HepG2 (cell line): Measurements from ENCODE around the gene UTP15. TPM values are rescaled to one million over a fixed set of nuclear protein-coding genes. Genes with fewer than 3 reads are reported as not detected.

Source experiments
- ATM ChIP-seq: fragments of 450-650 bp; IDR thresholded peaks from 2 replicates; pipeline ENCODE4 v1.7.1; 2017; ENCODE audit warnings: mild to moderate bottlenecking, borderline replicate concordance
- DR1 ChIP-seq: sonication (generic); formaldehyde crosslinking; IDR thresholded peaks from 2 replicates; pipeline ENCODE4 v1.8.0; 2021; ENCODE audit warnings: mild to moderate bottlenecking, missing genetic modification reagents, inconsistent platforms
- HDAC6 ChIP-seq: fragments of 200-600 bp; sonication (generic); IDR thresholded peaks from 2 replicates; pipeline ENCODE4 v1.7.0; 2017; ENCODE audit warnings: mild to moderate bottlenecking, antibody characterized with exemption, low read length, low read depth
- HNF4G ChIP-seq, 2 experiments: sonication (generic) in 1 of 2; formaldehyde crosslinking in 1 of 2; IDR thresholded peaks; 2 replicates each; pipeline versions ENCODE4 v1.4.0 to v1.6.1; 2011 to 2020; ENCODE audit warnings: borderline replicate concordance in 2 of 2, low read depth in 2 of 2, mild to moderate bottlenecking in 2 of 2, low read length in 1 of 2, missing genetic modification reagents in 1 of 2, moderate library complexity in 1 of 2
- KLF15 ChIP-seq: sonication (generic); formaldehyde crosslinking; IDR thresholded peaks from 2 replicates; pipeline ENCODE4 v1.8.1; 2023; ENCODE audit warnings: borderline replicate concordance, mild to moderate bottlenecking, inconsistent platforms, missing genetic modification reagents, mixed read lengths
- MED8 ChIP-seq: sonication (generic); formaldehyde crosslinking; IDR thresholded peaks from 2 replicates; pipeline ENCODE4 v1.8.1; 2023; ENCODE audit warnings: mild to moderate bottlenecking, missing genetic modification reagents; ENCODE audit not compliant: insufficient replicate concordance
- RAD21 ChIP-seq: fragments of 450-650 bp; formaldehyde crosslinking; IDR thresholded peaks from 2 replicates; pipeline ENCODE4 v1.5.0; 2020; ENCODE audit warnings: mild to moderate bottlenecking
- SRF ChIP-seq: IDR thresholded peaks from 2 replicates; pipeline ENCODE4 v1.6.1; 2011; ENCODE audit warnings: mild to moderate bottlenecking, low read depth, low read length, moderate library complexity
- TCF7 ChIP-seq: sonication (generic); IDR thresholded peaks from 2 replicates; pipeline ENCODE4 v1.6.1; 2016; ENCODE audit warnings: antibody characterized with exemption, low read depth
- TP53 ChIP-seq: sonication (generic); formaldehyde crosslinking; conservative IDR thresholded peaks from 2 replicates; pipeline ENCODE4 v1.4.0; 2020; ENCODE audit warnings: missing genetic modification reagents
- ZNF253 ChIP-seq: sonication (generic); formaldehyde crosslinking; IDR thresholded peaks from 2 replicates; pipeline ENCODE4 v1.8.0; 2022; ENCODE audit warnings: mild to moderate bottlenecking, missing genetic modification reagents, borderline replicate concordance
- ZNF263 ChIP-seq: sonication (generic); formaldehyde crosslinking; IDR thresholded peaks from 2 replicates; pipeline ENCODE4 v1.4.0; 2020; ENCODE audit warnings: missing genetic modification reagents
- ZNF580 ChIP-seq: IDR thresholded peaks from 2 replicates; pipeline ENCODE4 v1.6.1; 2016; ENCODE audit warnings: low read depth, borderline replicate concordance
- ZNF672 ChIP-seq: sonication (generic); formaldehyde crosslinking; IDR thresholded peaks from 2 replicates; pipeline ENCODE4 v1.8.1; 2022; ENCODE audit warnings: missing genetic modification reagents
- ZNF691 ChIP-seq: sonication (generic); formaldehyde crosslinking; IDR thresholded peaks from 2 replicates; pipeline ENCODE4 v1.4.0; 2020; ENCODE audit warnings: missing genetic modification reagents, low read depth, mild to moderate bottlenecking, borderline replicate concordance
- ZNF703 ChIP-seq: sonication (generic); formaldehyde crosslinking; IDR thresholded peaks from 2 replicates; pipeline ENCODE4 v1.5.1; 2020; ENCODE audit warnings: missing genetic modification reagents, mild to moderate bottlenecking, moderate library complexity, borderline replicate concordance
- ZNF747 ChIP-seq: sonication (generic); formaldehyde crosslinking; IDR thresholded peaks from 2 replicates; pipeline ENCODE4 v1.8.1; 2023; ENCODE audit warnings: missing genetic modification reagents, mild to moderate bottlenecking, borderline replicate concordance
- ZNF749 ChIP-seq: sonication (generic); formaldehyde crosslinking; IDR thresholded peaks from 2 replicates; pipeline ENCODE4 v1.8.0; 2022; ENCODE audit warnings: mild to moderate bottlenecking, missing genetic modification reagents, moderate library complexity, borderline replicate concordance
- ZNF761 ChIP-seq: sonication (generic); formaldehyde crosslinking; conservative IDR thresholded peaks from 2 replicates; pipeline ENCODE4 v1.4.0; 2020; ENCODE audit warnings: mild to moderate bottlenecking, missing genetic modification reagents
- polyA plus RNA-seq, 8 experiments: library from polyadenylated mRNA; depleted of rRNA in 3 of 8; stranded (reverse) in 7 of 8; unstranded in 1 of 8; fragments of >200 nt; fragmentation: Illumina TruSeq in 4 of 8; extraction: Trizol in 4 of 8; gene quantifications; 2 replicates each; pipeline versions ENCODE4 v1.2.1 to v1.2.3, GENCODE V29; 2011 to 2016; ENCODE audit warnings: low read depth in 4 of 8, missing spikeins in 1 of 8, mixed read lengths in 1 of 8; ENCODE audit not compliant: insufficient read depth in 1 of 8
- total RNA-seq, 5 experiments: library from RNA; depleted of rRNA; stranded (reverse); fragments of >200 nt; fragmentation: Illumina TruSeq; extraction: Trizol; gene quantifications; 2 replicates each; pipeline ENCODE4 v1.2.3, GENCODE V29; 2016; ENCODE audit warnings: low read depth in 1 of 5
- TF ChIP-seq, protein P1 (sequence below): sonication (generic); formaldehyde crosslinking; IDR thresholded peaks from 2 replicates; pipeline ENCODE4 v1.9.0; 2022; ENCODE audit warnings: low read depth, missing genetic modification reagents
- TF ChIP-seq, protein P2 (sequence below): sonication (generic); formaldehyde crosslinking; IDR thresholded peaks from 2 replicates; pipeline ENCODE4 v1.9.0; 2021; ENCODE audit warnings: missing genetic modification reagents, mild to moderate bottlenecking, borderline replicate concordance
- TF ChIP-seq, protein P3 (sequence below): sonication (generic); formaldehyde crosslinking; conservative IDR thresholded peaks from 2 replicates; pipeline ENCODE4 v1.8.1; 2023; ENCODE audit warnings: missing genetic modification reagents

The UTP15 gene
- total and polyA plus RNA-seq, 2 of the 13 experiments (the other 11 are each of a cell fraction or from before 2014, with no cell fraction given): 7.3 to 35.8 TPM

DNA sequence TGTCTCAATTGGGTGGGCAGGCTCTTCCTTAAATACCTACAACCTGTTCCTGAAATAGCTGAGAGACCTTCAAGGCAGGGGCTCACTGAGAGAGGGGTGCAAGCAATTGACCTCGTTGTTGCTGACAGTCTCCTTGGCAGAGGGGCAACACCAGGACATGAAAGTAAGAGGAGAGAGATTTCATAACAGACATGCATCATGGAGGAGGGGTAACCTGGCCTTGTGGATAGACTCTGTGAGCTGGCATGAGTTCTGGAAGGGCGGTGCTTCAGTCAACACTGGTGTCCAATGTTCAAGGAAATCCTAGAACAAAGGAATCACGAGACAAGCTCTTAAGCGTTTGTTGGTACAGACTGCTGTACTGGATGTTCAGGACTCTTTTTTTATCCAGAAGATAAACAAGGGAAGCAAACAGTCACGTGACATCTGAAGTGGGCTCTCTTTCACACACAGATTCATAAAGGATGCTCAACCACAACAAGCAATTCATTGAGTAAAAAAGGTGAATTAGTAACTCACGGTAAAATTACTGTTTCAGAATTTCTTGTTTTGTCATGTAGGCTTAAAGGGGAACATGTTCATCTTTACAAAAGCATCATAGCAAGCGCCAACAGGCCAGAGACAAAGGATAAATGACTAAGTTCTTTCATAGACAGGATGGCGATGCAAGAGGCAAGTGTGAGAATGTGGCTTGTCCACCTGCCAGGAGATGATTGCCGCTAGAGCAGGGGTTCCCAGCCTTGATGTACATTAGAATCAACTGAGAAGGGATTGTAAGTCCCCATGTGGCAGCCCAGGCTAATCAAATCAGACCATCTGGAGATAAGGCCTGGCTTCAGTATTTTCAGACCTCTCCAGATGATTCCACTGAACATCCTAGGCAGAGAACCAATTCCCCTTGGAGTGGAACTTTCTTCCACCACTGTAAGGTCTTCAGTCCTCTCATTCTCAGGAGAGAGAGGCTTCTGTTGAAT lies 20.8 kb upstream of the UTP15 start (continued):
- TF ChIP-seq, protein P1, sequence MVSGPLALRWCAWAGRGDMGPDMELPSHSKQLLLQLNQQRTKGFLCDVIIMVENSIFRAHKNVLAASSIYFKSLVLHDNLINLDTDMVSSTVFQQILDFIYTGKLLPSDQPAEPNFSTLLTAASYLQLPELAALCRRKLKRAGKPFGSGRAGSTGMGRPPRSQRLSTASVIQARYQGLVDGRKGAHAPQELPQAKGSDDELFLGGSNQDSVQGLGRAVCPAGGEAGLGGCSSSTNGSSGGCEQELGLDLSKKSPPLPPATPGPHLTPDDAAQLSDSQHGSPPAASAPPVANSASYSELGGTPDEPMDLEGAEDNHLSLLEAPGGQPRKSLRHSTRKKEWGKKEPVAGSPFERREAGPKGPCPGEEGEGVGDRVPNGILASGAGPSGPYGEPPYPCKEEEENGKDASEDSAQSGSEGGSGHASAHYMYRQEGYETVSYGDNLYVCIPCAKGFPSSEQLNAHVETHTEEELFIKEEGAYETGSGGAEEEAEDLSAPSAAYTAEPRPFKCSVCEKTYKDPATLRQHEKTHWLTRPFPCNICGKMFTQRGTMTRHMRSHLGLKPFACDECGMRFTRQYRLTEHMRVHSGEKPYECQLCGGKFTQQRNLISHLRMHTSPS: peak; percentile 84; the same call in 1 of the 2 replicates
- no peak for TF ChIP-seq ZNF703 (CRISPR knock-in tag)
- TF ChIP-seq ZNF749 (CRISPR knock-in tag): peak; percentile 85; the same call in 1 of the 2 replicates
- TF ChIP-seq ZNF263 (CRISPR knock-in tag): no peak
- no peak for TF ChIP-seq ZNF253 (CRISPR knock-in tag)
- peak; percentile 88 for TF ChIP-seq MED8 (CRISPR knock-in tag)
- TF ChIP-seq, protein P2, sequence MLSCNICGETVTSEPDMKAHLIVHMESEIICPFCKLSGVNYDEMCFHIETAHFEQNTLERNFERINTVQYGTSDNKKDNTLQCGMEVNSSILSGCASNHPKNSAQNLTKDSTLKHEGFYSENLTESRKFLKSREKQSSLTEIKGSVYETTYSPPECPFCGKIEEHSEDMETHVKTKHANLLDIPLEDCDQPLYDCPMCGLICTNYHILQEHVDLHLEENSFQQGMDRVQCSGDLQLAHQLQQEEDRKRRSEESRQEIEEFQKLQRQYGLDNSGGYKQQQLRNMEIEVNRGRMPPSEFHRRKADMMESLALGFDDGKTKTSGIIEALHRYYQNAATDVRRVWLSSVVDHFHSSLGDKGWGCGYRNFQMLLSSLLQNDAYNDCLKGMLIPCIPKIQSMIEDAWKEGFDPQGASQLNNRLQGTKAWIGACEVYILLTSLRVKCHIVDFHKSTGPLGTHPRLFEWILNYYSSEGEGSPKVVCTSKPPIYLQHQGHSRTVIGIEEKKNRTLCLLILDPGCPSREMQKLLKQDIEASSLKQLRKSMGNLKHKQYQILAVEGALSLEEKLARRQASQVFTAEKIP (CRISPR knock-in tag): no peak
- no peak; the same call in 1 of the 2 replicates for TF ChIP-seq ZNF580 (CRISPR knock-in tag)
- TF ChIP-seq HNF4G (IDR thresholded peaks at IDR 0.05; ENCODE audit: borderline replicate concordance, low read depth, low read length): peak; percentile 92
- peak; percentile 69; the same call in 1 of the 2 replicates for TF ChIP-seq HNF4G (CRISPR knock-in tag; IDR thresholded peaks at IDR 0.05; ENCODE audit: borderline replicate concordance, low read depth)
- no peak; the same call in 1 of the 2 replicates for TF ChIP-seq KLF15
- no peak for TF ChIP-seq HDAC6
- no peak for TF ChIP-seq SRF
- no peak for TF ChIP-seq ATM
- peak; percentile 75 for TF ChIP-seq ZNF691 (CRISPR knock-in tag)
- no peak for TF ChIP-seq DR1 (CRISPR knock-in tag)
- TF ChIP-seq RAD21 (CRISPR knock-in tag): no peak
- no peak for TF ChIP-seq ZNF672 (CRISPR knock-in tag)
- no peak for TF ChIP-seq ZNF747
- TF ChIP-seq ZNF761: peak; percentile 82; the same call in 1 of the 2 replicates
- TF ChIP-seq, protein P3, sequence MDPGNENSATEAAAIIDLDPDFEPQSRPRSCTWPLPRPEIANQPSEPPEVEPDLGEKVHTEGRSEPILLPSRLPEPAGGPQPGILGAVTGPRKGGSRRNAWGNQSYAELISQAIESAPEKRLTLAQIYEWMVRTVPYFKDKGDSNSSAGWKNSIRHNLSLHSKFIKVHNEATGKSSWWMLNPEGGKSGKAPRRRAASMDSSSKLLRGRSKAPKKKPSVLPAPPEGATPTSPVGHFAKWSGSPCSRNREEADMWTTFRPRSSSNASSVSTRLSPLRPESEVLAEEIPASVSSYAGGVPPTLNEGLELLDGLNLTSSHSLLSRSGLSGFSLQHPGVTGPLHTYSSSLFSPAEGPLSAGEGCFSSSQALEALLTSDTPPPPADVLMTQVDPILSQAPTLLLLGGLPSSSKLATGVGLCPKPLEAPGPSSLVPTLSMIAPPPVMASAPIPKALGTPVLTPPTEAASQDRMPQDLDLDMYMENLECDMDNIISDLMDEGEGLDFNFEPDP (CRISPR knock-in tag): no peak
- TF ChIP-seq TP53 (CRISPR knock-in tag): no peak
- TF ChIP-seq TCF7: peak; percentile 96
